Left forelimb (tissue), 1 donor: ENCODE results near the gene FAM217B.

Source experiments
- DNase-seq: peaks from one replicate; pipeline ENCODE4 v3.0.0-alpha.2; 2018; ENCODE audit warnings: low spot score

Gene FAM217B, protein sequence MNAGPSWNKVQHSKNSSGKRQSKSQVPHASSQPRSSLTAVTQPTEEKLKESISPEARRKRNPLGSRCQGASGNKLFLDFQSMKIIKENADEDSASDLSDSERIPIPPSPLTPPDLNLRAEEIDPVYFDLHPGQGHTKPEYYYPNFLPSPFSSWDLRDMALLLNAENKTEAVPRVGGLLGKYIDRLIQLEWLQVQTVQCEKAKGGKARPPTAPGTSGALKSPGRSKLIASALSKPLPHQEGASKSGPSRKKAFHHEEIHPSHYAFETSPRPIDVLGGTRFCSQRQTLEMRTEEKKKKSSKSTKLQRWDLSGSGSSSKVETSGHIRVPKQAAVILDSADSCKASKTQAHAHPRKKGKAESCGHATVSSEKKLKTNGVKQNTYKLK

DNA sequence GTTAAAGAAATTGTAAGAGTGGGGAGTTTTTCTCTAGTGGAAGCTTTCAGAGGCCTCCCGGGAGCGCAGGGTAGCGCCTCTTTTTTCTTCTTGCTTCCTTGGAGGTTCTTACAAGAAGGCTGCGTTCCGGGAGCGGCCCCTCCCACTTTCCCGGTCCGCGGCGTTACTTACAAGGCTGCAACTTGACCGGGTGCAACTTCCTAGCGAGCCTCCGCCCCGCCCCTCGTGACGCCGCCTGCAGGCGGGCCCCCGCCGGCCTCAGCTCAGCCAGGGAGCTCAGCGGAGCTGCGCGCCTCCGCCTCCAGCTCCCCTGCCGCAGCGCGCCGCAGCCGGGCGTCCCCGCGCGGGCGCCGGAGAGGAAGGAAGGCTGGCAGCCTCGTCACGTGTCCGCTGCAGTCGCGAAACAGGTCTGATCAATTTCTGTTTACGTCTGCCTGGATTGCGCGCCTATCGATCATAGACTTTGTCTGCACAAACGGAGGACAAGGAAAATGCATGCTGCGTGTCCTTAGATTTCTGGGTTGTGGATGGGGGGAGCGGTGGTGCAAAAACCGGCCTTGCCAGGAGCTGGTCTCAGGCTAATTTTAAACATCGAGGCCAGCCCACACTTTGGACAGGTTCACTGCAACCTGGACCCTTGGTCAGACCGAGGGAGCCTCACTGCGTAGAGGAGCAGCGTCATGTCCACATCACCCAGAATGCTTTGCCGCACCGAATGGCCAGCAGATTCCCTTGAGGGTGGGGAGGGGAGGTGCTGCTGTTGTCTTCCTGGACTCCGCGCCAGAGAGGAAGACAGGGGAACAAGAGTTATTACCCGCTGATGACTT is at the start of gene FAM217B, which contains the start of gene PPP1R3D:
Gene FAM217B (plus strand): TSS at position 261 of the 827 bp plus-strand sequence. CDS start 3,555 bp downstream, outside the sequence.
Gene PPP1R3D (minus strand): TSS at position 177 of the 827 bp plus-strand sequence. CDS start 374 bp downstream, outside the sequence.
- DNase-seq = peak; percentile 96

DNA sequence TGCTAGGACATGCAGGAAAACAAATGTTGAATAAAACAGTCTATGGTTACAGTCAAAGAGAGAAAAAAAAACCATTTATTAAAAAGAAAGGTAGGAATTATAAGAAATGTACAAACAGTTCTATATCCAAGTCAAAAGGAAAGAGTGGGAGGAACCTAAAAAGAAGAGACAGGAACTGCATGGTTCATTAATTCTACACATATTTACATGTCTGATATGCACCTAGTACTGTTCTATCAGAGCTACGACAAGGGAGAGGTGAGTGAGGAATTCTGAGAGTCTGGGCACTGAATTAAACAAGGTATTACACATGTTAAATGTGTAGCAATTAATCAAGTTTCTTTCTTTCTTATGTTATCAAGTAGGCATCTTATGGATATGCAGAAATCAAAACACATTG is 48.6 kb upstream of the FAM217B start:
- no peak for DNase-seq

DNA sequence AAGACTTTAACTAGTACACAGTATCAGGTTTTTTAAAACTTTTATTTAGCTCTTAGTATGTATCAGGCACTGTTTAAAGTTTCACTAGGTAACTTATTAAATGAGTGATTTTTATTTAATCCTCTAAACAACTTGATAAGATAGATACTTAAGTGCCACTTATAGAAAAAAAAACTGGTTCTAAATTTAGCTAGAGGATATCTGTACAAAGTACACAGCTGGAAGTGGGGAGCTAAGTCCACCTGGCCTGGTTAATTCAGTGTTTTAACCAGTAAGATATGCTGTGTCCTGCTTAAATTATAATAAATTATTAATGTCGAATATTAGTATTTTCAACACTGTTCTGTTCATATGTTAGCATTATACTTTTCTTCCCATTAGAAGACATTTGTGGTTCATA is 44.3 kb upstream of the FAM217B start:
- no peak for DNase-seq

DNA sequence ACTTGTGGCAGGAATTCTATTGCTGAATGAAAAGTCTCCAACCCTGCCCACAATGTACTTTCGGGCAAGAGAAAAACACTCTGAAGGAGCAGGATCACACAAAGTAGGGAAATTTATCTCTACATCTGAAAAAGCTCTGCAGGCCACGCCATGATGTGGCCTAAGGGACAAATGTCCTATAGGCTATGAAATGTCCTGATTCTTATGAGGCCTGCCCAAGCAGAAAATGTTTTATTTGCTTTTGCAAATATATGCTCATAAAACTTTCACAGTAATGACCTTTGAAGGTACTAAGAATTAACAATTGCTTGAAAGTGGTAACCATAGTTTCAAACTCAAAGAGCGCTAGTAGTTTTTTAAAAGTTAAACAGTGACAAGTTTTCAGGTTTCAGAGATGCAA is 37.7 kb upstream of the FAM217B start:
- no peak for DNase-seq

DNA sequence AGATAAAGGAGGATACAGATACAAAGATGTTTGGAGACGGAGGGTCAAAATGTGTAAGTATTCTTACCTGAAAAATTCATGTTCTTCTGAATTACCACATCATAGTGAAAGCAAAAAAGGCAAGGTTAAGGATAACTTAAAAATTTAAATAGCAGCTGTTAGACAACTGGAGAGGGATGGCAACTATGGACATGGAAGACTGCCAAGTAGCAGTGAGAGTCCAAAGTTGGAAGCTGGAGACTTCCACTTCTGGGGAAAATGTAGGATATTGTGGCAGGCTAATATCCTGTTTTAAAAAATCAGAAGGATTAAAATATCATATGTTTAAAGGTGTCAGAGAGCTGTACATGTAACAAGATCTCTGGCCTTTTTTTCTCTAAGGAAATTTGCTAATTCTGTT is 36.6 kb upstream of the FAM217B start:
- no peak for DNase-seq

DNA sequence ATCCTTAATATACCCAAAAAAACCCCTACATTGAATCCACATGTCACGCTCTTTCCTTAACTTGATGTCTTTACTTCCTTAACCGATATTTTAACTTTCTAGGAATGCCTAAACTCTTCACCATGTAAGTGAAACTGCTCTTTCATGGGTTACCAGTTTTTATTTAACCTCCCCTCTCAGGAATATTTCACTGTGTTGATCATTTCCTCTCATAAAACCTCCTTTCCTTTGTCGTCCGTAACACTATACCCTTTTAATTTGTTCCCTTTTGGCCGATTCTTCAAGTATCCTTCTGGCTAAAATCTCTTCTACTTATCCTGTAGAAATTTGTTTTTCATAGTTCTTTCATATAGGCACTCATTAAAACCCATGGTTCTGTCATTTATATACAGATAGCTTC is 31.3 kb upstream of the FAM217B start:
- DNase-seq = no peak

DNA sequence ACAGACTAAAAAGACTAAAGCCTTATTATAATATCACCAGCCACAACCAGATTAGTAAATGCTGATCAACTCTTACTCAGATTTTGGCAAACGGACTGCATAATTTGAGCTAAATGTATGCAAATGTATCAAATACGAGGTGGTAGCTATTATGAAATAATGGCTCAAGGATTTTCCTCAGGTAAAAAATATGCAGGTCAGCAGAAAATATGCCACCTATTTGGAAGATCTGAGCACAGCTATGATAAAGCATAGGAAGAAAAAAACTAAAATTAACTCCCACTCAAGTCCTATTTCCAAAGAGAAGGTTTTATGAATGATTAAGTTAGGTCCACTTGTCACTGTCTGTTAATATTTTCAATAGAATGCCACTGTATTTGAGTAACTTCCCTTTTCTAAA is 29.1 kb upstream of the FAM217B start:
- no peak for DNase-seq

DNA sequence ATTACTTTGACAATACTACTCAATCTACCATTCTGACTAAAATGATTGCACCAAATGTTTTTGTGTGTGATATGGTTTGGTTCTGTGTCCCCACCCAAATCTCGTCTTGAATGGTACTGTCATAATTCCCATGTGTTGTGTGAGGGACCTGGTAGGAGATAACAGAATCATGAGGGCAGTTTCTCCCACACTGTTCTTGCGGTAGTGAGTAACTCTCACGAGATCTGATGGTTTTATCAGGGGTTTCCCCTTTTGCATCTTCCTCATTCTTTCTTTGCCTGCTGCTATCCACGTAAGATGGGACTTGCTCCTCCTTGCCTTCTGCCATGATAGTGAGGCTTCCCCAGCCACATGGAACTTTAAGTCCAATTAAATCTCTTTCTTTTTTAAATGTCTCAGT is 27.6 kb upstream of the FAM217B start:
- no peak for DNase-seq

DNA sequence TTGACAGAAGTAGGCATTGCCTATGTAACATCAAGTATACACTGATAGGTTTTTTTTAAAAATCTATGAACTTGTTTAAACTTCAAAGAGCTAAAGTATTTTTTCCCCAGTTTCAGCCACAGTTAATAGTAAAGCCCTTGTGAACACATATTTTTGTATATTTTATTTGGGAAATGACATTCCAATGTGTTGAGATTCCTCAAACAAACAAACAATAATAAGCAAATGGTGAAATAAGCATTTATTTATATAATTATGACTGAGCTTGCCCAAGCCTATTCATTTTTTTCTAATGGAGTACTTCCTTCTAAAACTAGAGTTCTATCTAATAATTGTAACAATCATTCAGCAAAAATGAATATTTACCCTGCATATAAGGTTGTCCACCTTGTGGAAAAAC is 19.2 kb upstream of the FAM217B start:
- DNase-seq = no peak

DNA sequence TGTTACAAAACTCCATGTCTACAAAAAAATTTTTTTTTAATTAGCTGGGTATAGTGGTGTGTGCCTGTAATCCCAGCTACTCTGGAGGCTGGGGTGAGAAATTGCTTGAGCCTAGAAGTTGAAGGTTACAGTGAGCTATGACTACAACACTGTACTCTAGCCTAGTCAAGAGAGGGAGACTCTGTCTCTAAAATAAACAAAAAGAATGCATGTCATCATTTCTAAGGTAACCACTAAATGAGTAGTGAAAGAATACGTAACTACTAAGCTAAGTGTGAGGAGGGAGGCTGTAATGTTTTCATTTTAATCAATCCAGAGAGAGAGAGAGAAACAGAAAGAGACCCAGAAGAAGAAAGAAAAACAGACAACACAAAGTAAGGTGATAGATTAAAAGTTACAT is 16.7 kb upstream of the FAM217B start:
- DNase-seq = no peak

DNA sequence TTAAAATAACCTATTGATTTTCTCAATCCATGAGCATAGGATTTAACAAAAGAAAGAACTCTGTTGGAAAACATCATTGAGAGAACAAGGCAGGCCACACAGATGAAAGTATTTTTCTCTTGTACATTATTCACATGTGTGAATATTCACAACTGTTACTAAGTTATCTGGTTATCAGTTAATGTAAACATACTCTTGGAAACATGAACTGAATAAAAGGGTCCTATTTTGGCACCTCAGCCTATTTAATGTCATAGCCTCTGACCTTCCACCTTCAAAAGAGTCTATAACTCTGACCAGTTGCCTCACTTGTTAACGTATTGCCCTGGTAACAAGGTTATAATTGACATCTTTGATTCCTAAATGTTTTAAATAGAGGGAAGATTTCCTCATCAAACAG is 14.8 kb upstream of the FAM217B start:
- no peak for DNase-seq

DNA sequence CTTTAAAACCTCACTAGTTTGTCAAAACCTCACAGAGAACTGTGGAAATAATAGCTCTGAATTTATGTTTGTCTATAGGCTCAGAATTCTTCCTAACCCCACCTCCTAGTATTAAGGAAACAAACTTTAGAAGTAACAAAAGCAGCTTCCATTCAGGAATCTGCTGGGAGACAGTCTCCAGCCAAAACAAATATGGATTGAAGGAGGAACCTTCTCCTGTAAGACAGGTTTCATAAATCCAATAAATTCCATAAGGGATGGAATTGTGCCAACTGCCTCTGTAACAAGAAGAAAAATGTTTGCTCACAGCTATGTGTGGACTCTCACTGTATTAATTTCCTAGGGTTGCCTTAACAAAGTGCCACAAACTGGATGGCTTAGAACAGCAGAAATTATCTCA is 14.3 kb upstream of the FAM217B start:
- no peak for DNase-seq

DNA sequence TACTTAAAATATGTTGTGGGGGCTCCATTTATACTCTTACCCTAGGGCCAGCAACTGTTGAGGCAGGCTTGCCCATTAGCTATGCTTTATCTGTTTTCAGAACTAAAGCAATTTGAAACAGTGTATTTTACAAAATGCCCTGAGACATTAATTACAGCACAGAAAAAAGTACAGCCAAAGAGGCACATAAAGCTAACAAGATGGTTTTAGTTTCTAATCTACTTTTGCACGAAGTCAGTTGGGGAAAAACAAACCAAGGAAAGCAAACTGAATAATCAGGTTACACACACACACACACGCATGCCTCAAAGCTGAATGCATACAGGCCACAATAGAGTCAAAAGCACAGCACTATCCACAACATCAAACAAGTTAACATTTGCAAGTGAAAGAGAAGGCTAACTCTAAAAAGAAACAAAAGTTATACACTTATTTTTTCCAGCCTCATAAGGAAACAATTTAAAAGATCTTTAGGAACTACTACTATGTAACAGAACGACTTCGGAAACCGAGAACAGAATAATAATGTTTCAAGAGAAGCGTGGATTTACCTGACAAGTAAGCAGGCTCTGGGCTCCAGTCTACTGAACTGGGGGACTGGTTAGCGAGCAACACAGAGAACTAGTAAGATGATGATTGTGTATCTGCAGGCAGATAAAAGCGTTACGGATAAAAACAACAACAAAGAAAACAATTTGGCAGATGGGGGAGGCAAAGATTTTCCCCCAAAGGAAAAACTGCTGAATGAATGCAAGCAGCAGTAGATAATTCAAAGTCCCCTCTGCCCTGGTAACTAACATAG is 8.5 kb upstream of the FAM217B start:
- DNase-seq = no peak

DNA sequence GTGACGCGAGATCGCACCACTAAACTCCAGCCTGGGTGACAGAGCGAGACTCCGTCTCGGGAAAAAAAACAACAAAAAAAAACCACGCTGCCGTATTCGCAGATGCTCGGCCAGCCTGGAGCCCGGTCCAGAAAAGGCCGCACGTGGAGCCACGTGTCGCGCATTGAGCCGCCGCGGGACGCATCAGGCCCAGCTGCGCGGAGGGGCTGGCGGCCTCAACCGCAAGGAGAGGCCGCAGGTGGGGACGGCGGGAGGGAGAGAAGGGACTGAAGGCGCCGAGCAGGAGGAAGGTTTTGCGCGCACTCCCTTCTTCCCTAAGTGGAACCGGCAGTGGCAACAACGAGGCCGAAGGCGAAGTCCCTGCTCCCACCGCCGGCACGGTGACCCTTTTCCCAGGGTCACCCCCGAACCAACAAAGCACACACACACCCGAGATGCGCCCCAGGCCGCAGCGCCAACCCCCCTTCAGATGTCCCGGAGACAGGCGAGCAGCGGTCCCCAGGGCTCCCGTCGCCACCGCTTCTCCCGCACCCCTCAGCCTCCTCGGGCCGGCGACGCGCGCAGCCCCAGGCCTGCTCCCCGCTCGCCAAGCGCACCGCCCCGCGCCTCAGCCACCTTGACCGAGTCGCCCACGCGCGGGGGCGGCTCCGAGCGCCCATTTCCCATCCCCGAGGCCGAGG is 7.4 kb upstream of the FAM217B start:
- DNase-seq = no peak

DNA sequence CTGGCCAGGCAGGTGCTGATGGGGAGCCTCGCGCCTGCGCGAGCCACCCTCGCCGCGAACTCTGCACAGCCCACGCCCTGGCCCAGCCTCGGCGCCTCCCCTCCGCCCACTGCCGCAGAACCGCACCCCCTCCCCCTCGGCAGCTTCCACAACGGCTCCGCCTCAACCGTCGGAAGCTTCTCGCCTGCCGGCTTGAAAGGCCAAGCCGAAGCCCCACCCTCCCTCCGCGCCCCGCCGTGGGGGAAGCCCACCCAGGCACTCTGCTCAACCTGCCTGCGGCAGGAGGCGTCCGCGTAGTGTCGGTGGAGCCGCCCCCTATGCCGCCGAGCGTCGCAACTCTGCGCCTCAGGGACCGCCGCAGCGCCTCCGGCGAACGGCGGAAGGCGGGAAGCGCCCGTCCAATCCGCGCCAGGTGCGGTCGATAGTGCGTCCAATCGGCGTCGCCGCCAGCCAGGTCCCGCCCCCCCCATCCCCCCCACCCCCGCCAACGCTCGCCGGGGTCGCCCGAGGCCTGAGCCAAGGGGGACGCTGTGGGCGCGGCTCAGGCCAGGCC is 6.8 kb upstream of the FAM217B start, which contains the start of gene SYCP2:
Gene SYCP2 (minus strand): TSS at position 342 of the 553 bp plus-strand sequence. CDS start 11,224 bp downstream, outside the sequence.
- no peak for DNase-seq

DNA sequence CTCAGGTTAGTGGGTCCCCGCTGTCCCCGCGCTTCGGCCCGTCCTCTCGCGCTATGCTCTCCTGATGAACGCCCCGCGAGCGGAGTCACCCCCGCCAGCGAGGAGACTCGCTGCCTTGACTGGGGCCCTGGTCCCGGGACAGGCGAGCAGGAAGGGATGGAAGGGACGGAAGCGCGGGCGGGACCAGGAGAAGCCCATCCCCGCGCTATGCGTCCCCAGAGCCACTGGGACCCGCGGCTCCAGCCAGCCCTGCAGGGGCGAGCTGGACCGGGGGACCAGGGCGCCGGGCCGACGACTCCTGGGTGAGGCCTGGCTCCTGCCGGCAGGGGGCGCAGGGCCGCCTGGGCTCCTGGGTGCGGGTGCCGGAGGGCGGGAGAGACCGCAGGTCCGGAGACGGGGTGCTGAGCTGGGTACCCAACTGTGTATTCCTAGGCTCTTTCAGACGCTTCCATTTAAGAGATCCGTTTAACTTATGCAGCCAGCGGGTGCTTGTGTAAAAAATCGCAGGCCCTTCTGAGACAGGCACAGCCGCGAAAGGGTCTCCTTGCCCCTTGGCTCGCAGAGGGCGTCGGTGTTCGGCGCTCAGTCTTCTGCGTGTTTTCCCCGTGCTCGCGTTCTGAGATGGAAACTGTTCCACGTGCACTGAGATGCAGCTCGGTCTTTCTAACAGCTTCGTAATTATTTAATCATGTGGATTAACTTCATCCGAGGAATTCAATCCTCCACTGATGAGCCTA is 6.2 kb upstream of the FAM217B start:
- DNase-seq = peak; percentile 82

DNA sequence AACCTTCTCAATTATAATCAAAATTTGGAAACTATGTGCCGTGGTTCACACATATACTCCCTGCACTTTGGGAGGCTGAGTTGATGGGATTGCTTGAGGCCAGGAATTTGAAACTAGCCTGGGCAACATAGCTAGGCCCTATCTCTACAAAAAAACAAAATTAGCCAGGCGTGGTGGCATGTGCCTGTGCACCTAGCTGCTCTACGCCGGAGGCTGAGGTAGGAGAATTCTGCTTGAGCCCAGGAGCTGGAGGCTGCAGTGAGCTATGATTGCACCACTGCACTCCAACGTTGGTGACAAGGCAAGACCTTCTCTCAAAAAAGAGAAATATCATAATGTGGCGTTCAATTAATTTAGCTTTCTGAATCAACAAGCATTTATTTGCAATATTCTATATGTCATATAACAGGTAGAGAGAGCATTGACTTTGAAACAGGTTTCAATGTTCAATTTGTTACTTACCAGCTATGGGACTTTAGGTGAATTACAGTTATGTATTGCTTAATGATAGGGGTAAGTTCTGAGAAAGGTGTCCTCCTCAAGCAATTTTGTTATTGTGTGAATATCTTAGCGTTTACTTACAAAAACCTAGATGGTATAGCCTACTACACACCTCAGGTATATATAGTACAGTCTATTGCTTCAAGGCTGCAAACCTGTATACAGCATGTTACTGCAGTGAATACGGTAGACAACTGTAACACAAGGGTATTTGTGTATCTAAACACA is 4.6 kb upstream of the FAM217B start:
- DNase-seq = no peak

DNA sequence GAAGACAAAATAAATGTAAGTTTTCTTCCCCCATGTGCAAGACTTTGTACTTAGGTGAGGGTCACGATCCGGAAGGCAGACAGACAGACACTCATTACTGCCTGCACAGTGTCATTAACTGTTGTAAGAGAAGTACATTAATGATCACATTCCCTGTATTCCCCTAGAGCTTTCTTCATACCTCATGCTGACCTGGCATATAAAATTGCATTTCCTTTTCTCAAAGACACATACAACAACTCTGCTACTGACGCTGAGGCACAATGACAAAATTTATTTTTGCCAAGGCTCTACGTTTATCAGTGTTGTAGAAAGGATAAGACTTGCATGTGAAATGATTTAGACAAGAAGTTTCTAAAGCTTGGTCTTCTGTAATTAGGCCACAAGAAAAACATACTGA is 3.8 kb upstream of the FAM217B start:
- no peak for DNase-seq

DNA sequence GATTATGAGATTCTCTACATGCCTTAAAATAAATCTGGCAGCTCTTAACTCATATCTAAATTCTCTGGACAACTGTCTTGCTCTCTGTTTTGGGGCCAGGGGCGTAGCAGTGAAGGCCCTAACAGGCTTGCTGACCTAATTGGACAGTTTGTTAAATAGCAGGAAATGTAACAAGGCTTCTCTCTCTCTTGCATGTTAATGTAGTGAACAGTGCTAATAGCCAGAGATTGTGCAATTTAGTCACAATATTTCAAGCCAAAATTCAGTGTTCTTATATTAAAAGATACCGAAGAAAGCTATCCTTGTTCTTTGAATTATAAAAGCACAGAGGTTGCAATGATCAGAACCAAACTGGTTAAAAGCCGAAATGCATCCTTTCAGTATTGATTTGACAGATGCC is 3.0 kb upstream of the FAM217B start:
- DNase-seq = no peak

DNA sequence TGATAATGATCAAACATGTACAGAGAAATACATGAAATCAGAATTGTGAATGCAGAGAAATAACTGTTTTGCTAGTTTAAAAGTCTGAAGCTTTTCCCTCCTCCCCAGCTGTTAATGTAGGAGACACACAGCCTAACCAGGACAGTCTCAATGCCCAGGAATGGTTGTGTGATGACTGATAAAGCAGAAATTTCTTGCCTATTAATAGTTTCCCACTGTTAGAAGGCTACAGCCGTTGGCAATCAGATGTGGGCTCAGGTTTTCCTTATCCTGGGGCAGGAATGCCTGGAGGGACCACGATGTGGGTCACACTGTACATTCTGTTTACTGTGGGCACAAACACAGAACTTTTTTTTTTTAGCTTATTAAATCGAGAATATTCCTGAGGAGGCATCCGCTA is 2.0 kb upstream of the FAM217B start:
- DNase-seq = no peak
